CD4-positive, alpha-beta T cell treated with Interleukin-21 for 1 hour (primary cell): Measurements from ENCODE around the gene TUSC1.
"Not testable (repeated sequence)": the region's sequence is repeated elsewhere in the genome, so short reads cannot be mapped to it uniquely, and the experiment has no call there.

Source experiments
- DNase-seq: peaks from one replicate; pipeline ENCODE4 v3.0.0-alpha.2; 2020

The TUSC1 gene

GRCh38 chr9:25678147-25678666 is at the start of gene TUSC1:
TUSC1 (minus strand) TSS chr9:25678444; CDS start chr9:25678312, 132 bp downstream.
- DNase-seq, result no peak

DNA sequence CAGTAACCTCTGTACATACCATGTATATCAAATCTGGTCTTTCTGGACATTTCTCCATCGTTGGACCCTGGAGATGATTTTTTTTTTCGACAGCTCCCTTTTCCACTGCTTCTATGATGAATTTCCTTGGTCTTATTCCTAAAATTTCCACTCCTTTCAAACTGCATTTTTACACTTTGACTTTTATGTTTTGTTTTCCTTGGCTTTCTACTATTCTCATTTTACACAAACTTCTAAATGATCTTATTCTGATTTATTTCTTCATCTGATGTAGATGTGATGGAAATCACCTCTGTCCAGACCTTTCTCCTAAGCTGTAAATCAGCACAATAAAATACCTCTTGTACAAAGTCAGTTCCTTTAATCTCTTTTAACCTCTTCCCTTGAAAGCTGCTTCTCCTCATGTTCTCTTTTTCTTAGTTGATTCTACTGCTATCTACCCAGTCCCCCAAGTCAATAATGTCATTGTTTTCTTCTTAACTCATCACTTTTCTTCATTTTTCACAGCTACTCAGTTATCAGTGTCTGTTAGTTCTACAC is 48.7 kb upstream of the TUSC1 start:
- no peak for DNase-seq

GRCh38 chr9:25724424-25724823 is 46.2 kb upstream of the TUSC1 start:
- no peak for DNase-seq

DNA sequence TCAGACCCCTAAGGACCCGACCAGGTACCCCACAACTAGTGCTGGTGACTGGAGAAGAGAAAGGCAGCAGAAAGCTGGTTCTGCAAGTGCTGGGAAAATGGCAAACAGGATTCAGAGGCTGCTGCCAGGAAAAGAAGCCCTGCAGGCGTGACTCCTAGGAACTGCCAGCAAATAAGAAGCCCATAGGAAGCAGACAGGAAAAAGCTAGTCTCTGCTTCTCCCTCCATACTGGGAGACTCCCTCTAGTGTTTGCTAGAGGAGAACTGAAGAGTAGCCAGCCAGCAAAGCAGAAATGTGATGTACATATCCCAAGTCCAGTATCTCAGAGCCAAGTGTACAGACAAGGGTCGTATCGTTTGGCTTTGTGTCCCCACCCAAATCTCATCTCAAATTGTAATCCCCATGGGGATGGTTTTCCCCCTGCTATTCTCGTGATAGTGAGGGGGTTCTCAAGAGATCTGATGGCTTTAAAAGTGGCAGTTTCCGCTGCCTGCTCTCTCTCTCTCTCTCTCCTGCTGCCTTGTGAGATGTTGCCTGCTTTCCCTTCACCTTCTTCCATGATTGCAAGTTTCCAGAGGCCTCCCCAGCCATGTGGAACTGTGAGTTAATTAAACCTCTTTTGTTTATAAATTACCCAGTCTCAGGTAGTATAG is 38.1 kb upstream of the TUSC1 start:
- no peak for DNase-seq

DNA sequence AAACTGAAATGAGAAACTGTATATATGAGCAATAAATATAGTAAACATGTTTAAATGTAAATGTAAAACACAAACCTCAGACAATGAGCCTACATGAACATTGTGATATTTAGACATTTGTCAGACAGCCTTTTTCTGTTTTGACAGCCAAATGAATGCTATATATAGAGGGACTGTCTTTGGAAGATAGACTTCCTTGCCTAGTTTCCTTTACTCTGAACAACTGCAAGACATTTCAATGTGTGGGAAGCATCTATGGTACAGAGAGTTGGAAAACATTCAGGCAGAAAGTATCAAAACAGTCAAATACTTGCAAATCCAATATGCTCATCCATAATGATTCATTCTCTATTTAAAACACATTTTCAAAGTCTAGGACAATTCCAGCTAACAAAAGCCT is 31.7 kb upstream of the TUSC1 start:
- DNase-seq, result no peak

DNA sequence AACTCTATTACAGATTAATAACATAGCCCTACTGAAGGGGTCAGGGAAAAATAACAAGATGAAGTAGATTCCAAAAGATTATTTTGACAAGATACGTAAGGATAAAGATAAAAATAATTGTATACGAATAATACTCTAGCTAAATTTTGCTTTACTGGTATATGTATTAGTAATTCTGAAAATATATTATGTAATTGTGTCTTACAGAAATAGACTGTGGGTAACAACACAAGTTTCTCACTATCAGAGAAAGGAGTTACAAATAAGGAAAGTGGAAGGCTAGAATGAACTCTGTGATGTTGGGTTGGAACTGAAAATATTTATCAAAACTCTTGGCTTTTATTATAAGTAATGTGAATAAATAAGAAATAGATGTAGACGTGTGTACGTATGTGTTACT is 26.6 kb upstream of the TUSC1 start:
- DNase-seq, result no peak

DNA sequence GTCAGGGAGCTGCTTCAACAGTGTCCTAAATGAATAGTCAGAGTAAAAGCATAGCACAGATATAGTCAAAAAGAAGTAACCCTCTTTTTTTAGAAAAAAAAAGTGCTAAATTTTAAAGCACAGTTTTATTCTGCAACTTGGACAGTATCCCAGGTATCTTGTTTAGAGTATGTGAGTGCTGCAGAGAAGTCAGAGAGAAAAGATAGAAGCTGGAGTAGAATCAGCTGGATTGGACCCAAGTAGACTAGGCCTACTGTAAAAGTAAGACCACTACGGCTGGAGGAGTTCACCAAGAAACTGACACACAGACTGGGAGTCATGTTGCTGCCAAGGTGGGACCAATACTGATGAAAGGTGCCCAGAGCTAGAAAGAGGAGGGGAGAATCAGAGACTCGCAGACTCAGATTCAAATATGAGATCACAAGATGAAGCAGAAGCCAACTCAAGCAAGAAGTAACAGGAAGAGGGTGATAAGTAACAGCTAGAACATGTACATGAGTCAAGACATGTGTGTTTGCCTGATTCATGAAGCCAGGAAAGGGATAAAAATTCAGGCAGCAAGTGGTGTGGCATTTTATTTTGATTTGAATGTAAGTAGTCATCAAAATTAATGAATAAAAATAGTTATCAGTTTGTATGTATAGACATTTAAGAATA is 25.6 kb upstream of the TUSC1 start:
- no peak for DNase-seq

- DNase-seq, result no peak
Observed at GRCh38 chr9:25702536-25702935, 24.3 kb upstream of the TUSC1 start.

GRCh38 chr9:25700899-25701298 is 22.7 kb upstream of the TUSC1 start:
- not testable (repeated sequence) for DNase-seq

GRCh38 chr9:25700430-25700829 is 22.2 kb upstream of the TUSC1 start:
- no peak for DNase-seq

DNA sequence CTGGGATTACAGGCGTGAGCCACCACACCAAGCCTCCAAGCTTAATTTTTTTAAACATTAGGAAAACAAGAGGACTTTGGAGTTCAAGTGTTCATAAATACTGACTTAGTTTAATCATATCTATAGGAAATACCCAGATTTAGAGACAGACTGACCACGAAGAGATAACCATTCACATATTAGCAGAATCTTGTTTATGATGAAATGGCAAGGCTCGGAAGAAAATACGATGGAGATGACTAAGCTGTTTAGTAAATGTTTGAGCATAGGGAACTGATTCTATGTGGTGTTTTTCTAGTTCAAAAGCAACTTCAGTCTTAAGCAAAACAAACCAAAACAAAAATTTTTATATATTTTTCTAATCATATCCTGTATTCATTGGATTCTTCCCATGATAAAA is 13.5 kb upstream of the TUSC1 start:
- DNase-seq, result no peak

DNA sequence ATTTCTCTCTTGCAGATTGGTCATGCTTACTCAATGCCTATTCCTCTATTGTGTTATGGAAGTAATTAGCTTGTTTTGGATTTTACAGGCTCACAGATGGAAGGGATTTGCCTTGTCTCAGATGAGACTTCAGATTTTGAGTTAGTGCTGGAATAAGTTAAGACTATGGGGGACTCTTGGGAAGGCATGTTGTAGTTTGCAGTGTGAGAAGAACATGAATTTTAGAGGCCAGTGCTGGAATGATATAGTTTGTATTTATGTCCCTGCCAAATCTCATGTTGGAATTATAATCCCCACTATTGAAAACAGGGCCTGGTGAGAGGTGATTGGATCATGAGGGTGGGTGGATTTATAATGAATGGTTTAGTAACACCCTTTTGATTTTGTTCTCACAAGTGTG is 6.1 kb upstream of the TUSC1 start:
- no peak for DNase-seq

GRCh38 chr9:25681266-25681665 is 3.0 kb upstream of the TUSC1 start:
- no peak for DNase-seq

GRCh38 chr9:25678846-25679360 is 659 bp upstream of the TUSC1 start:
- DNase-seq, result no peak

- no peak for DNase-seq
Observed at GRCh38 chr9:25677301-25678146, 720 bp downstream of the TUSC1 start.

GRCh38 chr9:25675858-25676257 is 2.4 kb downstream of the TUSC1 start:
- DNase-seq, result not testable (repeated sequence)

GRCh38 chr9:25658571-25658970 is 19.7 kb downstream of the TUSC1 start:
- DNase-seq, result no peak

DNA sequence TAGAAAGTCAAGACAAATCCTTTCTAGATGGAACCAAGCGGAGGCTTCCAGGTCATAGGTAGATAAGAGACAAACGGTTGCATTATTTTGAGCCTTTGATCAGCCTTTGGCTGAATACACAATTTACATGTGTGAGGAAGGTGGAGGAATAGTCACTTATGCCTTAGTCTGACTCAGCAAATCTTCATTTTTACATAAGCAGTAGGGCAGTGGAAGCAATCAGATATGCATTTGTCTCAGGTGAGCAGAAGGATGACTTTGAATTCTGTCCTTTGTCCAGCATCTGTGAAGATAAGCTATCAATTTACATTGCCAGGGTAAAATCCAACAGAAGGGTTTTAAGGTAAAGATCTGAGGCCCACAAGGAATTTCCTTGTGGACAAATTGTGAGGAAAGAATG is 23.8 kb downstream of the TUSC1 start:
- DNase-seq, result no peak

DNA sequence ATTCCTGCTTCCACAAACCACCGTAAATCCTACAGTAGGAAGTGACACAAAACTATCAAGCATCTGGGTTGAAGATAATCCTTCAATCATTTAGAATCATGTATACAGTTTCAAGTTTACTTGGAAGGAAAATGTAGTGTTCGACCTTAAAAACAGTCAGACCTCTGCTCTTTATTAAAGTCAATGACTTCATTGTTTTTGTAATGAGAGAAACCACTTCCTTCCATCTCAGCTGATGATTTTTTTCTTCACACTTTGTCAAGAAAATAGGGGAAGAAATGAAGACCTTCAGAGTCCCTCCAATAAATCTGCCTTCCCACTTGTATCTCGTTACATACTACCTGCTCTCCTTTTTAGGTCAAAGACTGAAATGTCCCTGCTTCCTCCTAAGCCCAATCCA is 30.1 kb downstream of the TUSC1 start:
- DNase-seq, result no peak

DNA sequence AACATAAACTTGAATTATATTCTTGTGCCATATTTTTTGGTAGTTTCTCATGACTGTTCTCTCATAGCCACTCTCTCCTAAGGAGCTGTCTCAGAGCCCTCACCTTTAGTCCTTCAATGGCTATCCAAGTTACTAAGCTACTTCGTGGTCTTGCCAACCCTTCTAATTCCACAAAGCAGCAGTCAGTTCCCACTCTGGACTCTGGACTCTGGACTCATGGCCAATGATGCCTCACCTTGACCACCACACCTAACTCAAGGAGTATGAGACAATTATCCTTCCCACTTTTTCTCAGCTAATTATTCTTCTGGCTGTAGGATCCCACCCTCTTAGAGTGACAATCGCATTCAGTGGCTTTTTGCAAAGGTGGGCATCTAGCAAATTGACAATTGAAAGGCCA is 42.2 kb downstream of the TUSC1 start:
- DNase-seq, result no peak

- DNase-seq, result no peak
Observed at GRCh38 chr9:25629231-25629630, 49.0 kb downstream of the TUSC1 start.
